Measurements from ENCODE around the gene RAB11FIP4. TPM values are rescaled to one million over a fixed set of nuclear protein-coding genes. Genes with fewer than 3 reads are reported as not detected.

RAB11FIP4 gene
- total and polyA plus RNA-seq, 2 of the 8 experiments (the other 6 are each of a cell fraction or from before 2014, with no cell fraction given), result 21.7 to 53.2 TPM

- TF ChIP-seq RXRA (IDR thresholded peaks at IDR 0.05; ENCODE audit: insufficient read depth, low read depth, low read length), result no peak
Measured at GRCh38 chr17:31533546-31534155, 142.2 kb downstream of the RAB11FIP4 start (continued).
